Activated naive CD4-positive, alpha-beta T cell treated with anti-CD3 and anti-CD28 coated beads, Interleukin-2, amount 50 U/mL, for 24 hours (primary cell): ENCODE measurements around the gene ECE2.
A peak's percentile ranks its signal among the peaks of the same experiment; 100 is the strongest.

Experiments
- H3K27ac Mint-ChIP-seq: one replicate; pipeline ENCODE4 v1.8.0; 2021; ENCODE audit warnings: mild to moderate bottlenecking, mixed read lengths
- H3K27me3 Mint-ChIP-seq: one replicate; pipeline ENCODE4 v1.8.0; 2021; ENCODE audit warnings: mixed read lengths
- H3K36me3 Mint-ChIP-seq: one replicate; pipeline ENCODE4 v1.8.0; 2021; ENCODE audit warnings: mixed read lengths
- H3K4me1 Mint-ChIP-seq: one replicate; pipeline ENCODE4 v1.8.0; 2021; ENCODE audit warnings: mixed read lengths
- H3K4me3 Mint-ChIP-seq: one replicate; pipeline ENCODE4 v1.8.0; 2021; ENCODE audit warnings: mild to moderate bottlenecking, mixed read lengths
- H3K9me3 Mint-ChIP-seq: one replicate; pipeline ENCODE4 v1.8.0; 2021; ENCODE audit warnings: mixed read lengths

The ECE2 gene

GRCh38 chr3:184275961-184276910 is at the start of gene ECE2:
Gene ECE2, plus strand, starts transcription at chr3:184276022. Its CDS starts 132 bp downstream, at chr3:184276154.
- Mint-ChIP-seq H3K4me3 (peak within 1 kb of the TSS; percentile 23), H3K9me3 (no peaks in the 10 kb centered on the region), H3K27me3 (peaks cover 23% of the 10 kb centered on the region), H3K4me1 (peaks cover 5% of the 10 kb centered on the region), H3K36me3 (no peaks in the 10 kb centered on the region), H3K27ac (no peak within 1 kb of the TSS)

- H3K27ac Mint-ChIP-seq: no peak overlapping the region
- no peaks in the 10 kb centered on the region for H3K36me3 Mint-ChIP-seq
- no peak overlapping the region for H3K4me3 Mint-ChIP-seq
- H3K27me3 Mint-ChIP-seq: peaks cover 29% of the 10 kb centered on the region
- H3K9me3 Mint-ChIP-seq: no peaks in the 10 kb centered on the region
- peaks cover 14% of the 10 kb centered on the region for H3K4me1 Mint-ChIP-seq
These were observed 48.3 kb upstream of the ECE2 start for GRCh38 chr3:184227481-184227935.

DNA sequence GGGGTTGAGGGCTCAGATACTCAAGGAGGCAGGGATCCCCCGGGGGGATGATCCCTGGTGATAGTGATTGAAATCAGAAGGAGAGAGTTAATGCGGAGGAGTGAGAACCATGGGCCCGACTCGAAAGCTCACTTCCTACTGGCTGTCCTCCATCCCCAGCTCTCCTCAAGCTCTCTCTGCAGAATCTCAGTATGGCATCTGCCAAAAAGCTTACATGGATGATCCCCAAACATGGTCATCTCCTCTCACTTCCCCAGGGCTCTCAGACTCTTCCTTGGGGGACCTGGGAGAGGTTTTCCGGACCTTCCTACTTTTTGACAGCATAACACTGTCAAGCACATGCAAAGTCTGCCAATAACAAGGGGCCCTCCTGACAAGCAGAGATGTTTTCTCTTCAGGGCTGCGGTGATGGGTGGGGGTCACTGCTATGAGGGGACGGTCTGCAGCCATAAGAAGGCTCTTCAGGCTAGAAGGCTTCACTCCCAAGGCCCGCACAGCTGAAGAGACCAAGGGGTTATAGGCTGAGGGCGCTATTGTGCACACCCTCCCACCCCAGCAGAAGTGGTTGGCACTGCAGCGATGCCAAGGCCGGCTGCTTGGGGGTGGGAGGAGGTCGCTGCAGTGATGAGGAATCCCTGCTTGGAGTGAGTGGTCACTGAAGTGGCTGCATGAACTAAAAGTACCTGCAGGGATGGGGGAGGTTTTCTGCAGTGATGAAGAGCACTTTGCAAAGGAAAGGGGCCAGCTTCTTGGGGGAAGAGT is 47.3 kb upstream of the ECE2 start:
- H3K27ac Mint-ChIP-seq: no peak overlapping the region
- no peaks in the 10 kb centered on the region for H3K36me3 Mint-ChIP-seq
- H3K4me1 Mint-ChIP-seq: peaks cover 14% of the 10 kb centered on the region
- no peaks in the 10 kb centered on the region for H3K9me3 Mint-ChIP-seq
- H3K27me3 Mint-ChIP-seq: peaks cover 35% of the 10 kb centered on the region
- H3K4me3 Mint-ChIP-seq: peak overlapping the region; percentile 60

DNA sequence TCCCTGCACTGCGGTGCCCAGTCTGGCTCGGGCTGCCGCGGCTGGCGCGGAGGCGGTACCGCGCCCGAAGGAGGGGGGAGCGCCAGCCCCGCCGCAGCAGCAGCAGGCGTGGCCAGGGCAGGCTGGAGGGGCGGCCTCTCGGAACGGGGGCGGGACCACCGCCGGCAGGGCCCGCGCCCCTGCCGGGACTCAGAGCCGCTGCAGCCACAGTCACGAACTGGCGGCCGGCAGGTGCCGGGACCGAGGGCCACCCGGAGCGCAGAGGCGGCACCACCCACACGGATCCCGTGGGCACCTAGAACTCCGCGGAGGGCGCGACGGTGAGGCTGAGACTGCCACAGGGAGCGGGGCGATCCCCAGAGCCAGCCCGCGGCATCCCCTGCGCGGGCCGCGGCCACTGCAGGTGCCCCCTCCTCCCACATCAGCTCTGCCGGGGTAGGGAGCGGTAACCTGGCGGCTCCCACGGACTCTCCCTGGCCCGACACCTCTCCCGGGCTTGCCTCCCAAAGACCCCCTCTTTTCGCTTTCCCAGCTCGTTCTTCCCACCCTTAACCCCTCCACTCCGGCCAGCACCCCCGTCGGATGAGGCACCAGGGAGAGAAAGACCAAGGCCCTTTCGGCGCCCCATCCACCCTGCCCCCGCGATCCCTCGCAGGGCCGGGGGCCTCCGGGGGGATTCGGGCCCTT is 46.3 kb upstream of the ECE2 start, which contains the start of gene VWA5B2:
Gene VWA5B2, plus strand, starts transcription at position 192 of the 687 bp plus-strand sequence. CDS start 944 bp downstream, outside the sequence.
- peaks cover 14% of the 10 kb centered on the region for H3K4me1 Mint-ChIP-seq
- H3K9me3 Mint-ChIP-seq: no peaks in the 10 kb centered on the region
- H3K4me3 Mint-ChIP-seq: peak within 1 kb of the TSS; percentile 67
- H3K27me3 Mint-ChIP-seq: peaks cover 33% of the 10 kb centered on the region
- H3K27ac Mint-ChIP-seq: no peak within 1 kb of the TSS
- no peaks in the 10 kb centered on the region for H3K36me3 Mint-ChIP-seq

GRCh38 chr3:184230081-184230602 is 45.7 kb upstream of the ECE2 start:
- H3K36me3 Mint-ChIP-seq: no peaks in the 10 kb centered on the region
- H3K27me3 Mint-ChIP-seq: peaks cover 32% of the 10 kb centered on the region
- no peak overlapping the region for H3K4me3 Mint-ChIP-seq
- no peak overlapping the region for H3K27ac Mint-ChIP-seq
- peaks cover 14% of the 10 kb centered on the region for H3K4me1 Mint-ChIP-seq
- no peaks in the 10 kb centered on the region for H3K9me3 Mint-ChIP-seq

GRCh38 chr3:184230603-184231528 is 45.0 kb upstream of the ECE2 start:
- Mint-ChIP-seq H3K4me1 (peaks cover 14% of the 10 kb centered on the region), H3K4me3 (peak overlapping the region; percentile 75), H3K36me3 (no peaks in the 10 kb centered on the region), H3K27ac (no peak overlapping the region), H3K9me3 (no peaks in the 10 kb centered on the region), H3K27me3 (peaks cover 28% of the 10 kb centered on the region)

DNA sequence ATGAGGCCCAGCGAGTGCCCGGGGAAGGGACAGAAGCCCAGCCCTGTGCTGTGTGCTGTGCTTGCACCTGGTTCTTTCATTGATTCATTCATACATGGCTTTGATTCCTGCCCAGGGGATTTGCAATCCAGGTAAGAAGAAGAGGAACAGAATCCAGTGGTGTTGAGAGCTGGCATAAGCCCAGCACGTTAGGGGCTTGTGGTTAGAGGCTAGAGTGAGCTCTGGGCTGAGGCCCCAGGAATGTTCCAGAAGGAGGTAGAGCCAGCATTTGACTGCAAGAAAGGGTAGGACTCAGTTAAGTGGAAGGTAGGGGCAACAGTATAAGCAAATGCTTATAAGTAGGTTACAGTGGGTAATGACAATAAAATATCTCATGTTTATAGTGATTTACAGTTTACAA is 44.2 kb upstream of the ECE2 start:
- Mint-ChIP-seq H3K36me3 (no peaks in the 10 kb centered on the region), H3K4me3 (peak overlapping the region; percentile 75), H3K9me3 (no peaks in the 10 kb centered on the region), H3K27me3 (peaks cover 28% of the 10 kb centered on the region), H3K27ac (no peak overlapping the region), H3K4me1 (peaks cover 14% of the 10 kb centered on the region)

GRCh38 chr3:184233127-184233843 is 42.5 kb upstream of the ECE2 start:
- no peak overlapping the region for H3K4me3 Mint-ChIP-seq

DNA sequence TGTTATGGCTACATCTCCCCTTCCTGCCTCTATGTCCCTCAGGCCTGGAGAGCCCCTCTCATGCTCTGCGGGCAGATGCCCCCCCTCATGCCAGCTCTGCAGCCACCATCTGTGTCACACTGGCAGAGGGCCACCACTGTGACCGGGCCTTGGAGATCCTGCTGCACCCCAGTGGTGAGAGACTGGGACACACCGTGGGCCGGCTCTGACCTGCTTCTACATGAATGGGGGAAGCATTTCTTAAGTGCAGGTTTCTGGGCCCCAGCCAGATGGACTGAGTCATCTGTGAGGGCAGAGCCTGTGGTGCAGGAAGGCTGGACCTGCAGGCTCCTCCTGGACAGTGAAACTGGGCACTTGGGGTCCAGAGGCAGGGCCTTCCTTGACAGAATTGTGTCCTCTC is 41.6 kb upstream of the ECE2 start:
- H3K9me3 Mint-ChIP-seq: no peaks in the 10 kb centered on the region
- peaks cover 21% of the 10 kb centered on the region for H3K27me3 Mint-ChIP-seq
- no peak overlapping the region for H3K4me3 Mint-ChIP-seq
- no peak overlapping the region for H3K27ac Mint-ChIP-seq
- peaks cover 8% of the 10 kb centered on the region for H3K4me1 Mint-ChIP-seq
- H3K36me3 Mint-ChIP-seq: no peaks in the 10 kb centered on the region

More at GRCh38 chr3:184233127-184233843, 42.5 kb upstream of the ECE2 start:
- Mint-ChIP-seq H3K27ac (peak overlapping the region; percentile 70), H3K4me1 (peaks cover 14% of the 10 kb centered on the region), H3K9me3 (no peaks in the 10 kb centered on the region), H3K27me3 (peaks cover 22% of the 10 kb centered on the region), H3K36me3 (no peaks in the 10 kb centered on the region)

GRCh38 chr3:184234671-184235380 is 41.0 kb upstream of the ECE2 start:
- Mint-ChIP-seq H3K4me1 (peaks cover 8% of the 10 kb centered on the region), H3K9me3 (no peaks in the 10 kb centered on the region), H3K36me3 (no peaks in the 10 kb centered on the region), H3K4me3 (no peak overlapping the region), H3K27ac (no peak overlapping the region), H3K27me3 (peaks cover 21% of the 10 kb centered on the region)

DNA sequence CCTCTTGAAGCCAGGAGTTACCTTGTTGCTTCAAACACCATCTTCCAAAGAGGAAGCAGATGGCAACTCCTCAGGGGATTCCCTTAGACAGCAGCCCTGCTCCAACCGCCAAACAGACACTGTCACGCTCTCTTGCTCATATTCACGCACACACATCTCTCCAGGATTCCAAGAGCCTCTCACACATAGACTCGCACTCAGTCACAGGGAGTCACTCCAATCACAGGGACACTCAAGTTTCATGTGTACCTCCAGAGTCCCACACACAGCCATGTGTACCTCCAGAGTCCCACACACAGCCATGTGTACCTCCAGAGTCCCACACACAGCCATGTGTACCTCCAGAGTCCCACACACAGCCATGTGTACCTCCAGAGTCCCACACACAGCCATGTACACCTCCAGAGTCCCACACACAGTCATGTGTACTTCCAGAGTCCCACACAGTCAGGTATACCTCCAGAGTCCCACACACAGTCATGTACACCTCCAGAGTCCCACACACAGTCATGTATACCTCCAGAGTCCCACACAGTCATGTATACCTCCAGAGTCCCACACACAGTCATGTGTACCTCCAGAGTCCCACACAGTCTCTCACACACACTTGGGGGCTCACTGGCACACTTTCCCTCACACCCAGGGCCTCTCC is 40.3 kb upstream of the ECE2 start:
- Mint-ChIP-seq H3K27me3 (peaks cover 21% of the 10 kb centered on the region), H3K27ac (no peak overlapping the region), H3K4me3 (no peak overlapping the region), H3K9me3 (no peaks in the 10 kb centered on the region), H3K4me1 (peaks cover 8% of the 10 kb centered on the region), H3K36me3 (no peaks in the 10 kb centered on the region)

- Mint-ChIP-seq H3K9me3 (no peaks in the 10 kb centered on the region), H3K4me3 (no peak overlapping the region), H3K36me3 (no peaks in the 10 kb centered on the region), H3K4me1 (peaks cover 5% of the 10 kb centered on the region), H3K27me3 (peaks cover 19% of the 10 kb centered on the region), H3K27ac (no peak overlapping the region)
These were observed 39.8 kb upstream of the ECE2 start for GRCh38 chr3:184236033-184236410.

GRCh38 chr3:184236636-184237035 is 39.2 kb upstream of the ECE2 start:
- no peaks in the 10 kb centered on the region for H3K9me3 Mint-ChIP-seq
- H3K27ac Mint-ChIP-seq: no peak overlapping the region
- H3K27me3 Mint-ChIP-seq: peaks cover 13% of the 10 kb centered on the region
- no peaks in the 10 kb centered on the region for H3K4me1 Mint-ChIP-seq
- H3K4me3 Mint-ChIP-seq: no peak overlapping the region
- no peaks in the 10 kb centered on the region for H3K36me3 Mint-ChIP-seq
